ENCODE measurements around the gene POLR2F.

The POLR2F gene

DNA sequence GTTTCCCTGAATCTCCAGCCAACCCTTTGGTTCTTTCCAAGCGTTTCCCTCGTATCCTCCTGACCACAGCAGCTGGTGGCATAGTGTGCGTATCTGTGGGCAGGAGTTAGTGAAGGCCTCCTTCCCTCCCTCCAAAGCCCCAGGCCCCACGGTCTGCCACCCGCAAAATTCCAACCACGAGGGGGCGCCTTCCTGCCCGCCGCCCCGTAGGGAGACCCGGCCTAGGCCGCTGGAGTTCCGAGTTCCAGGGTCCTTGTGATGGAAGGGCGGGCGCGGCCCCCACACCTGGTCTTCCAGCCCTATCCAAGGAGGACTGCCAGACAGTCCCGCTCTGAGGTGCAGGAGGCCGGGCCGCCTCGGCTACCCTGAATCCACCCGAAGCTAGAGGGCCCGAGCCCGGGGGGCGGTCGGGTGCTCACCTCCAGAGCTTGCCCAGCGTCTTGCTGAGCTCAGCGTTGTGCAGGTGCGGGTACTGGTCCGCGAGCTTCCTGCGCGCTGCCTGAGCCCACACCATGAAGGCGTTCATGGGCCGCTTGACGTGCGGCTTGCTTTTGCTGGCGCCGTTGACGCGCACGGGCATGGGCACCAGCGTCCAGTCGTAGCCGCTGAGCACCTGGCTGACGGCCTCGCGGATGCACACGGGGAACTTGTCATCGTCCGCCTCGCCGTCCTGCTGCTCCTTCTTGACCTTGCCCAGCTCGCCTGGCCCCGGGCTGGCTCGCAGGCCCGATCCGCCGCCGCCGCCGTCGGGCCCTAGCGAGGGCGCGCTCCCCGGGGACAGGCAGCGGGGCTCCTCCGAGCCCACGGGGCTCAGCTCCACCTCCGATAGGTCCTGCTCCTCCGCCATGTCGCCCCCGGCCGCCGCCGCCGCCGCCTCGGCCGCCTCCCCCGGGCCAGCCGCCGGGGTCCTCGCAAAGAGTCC, 29.7 kb downstream of the POLR2F start:
- no peak for DNase-seq

DNA sequence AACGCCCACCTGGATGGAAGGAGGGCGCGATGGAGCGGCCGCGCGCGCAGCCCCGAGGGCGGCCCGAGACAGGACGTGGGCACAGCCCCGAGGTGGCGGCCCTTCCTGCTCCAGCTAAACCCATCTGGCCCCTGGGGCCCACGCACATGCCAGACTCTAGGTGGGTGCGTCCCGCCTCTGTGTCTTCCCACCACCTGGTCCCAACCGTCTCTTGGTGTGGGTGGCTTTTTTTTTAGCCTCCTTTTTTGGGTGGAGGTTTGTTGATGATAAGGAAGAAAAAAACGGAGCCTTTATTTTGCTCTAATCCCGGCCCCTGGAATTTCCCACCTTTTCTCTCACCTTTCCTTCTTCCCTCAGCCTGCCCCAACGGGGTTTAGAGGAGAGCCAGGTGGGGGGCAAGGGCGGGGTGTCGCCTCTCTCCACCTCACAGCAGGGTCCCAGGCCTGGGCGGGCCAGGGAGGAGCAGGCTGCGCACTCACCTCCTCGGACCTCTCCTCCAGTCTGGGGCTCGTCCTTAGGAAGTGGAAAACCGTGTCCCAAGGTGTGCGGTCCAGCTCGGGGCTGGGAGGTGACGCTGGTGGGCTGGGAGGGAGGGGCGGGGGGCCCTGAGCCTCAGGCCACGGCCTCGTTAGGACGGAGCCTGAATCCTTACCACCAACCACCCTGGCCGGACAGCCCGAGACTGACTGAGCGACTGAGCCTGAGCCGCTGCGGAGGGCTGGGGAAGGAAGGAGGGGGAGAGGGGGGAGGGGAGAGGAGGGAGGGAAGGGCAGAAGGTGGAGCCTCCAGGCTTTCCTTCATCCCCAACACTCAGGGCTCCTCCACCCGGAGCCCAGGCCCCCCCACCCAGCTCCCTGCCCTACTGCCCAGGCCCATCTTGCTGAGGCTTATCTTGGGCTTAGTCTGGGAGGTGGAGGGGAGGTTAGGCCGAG, 30.6 kb downstream of the POLR2F start, which contains the start of gene SOX10:
Gene SOX10, minus strand, starts transcription at position 696 of the 932 bp plus-strand sequence. CDS start 771 bp downstream, outside the sequence.
- DNase-seq = no peak

DNA sequence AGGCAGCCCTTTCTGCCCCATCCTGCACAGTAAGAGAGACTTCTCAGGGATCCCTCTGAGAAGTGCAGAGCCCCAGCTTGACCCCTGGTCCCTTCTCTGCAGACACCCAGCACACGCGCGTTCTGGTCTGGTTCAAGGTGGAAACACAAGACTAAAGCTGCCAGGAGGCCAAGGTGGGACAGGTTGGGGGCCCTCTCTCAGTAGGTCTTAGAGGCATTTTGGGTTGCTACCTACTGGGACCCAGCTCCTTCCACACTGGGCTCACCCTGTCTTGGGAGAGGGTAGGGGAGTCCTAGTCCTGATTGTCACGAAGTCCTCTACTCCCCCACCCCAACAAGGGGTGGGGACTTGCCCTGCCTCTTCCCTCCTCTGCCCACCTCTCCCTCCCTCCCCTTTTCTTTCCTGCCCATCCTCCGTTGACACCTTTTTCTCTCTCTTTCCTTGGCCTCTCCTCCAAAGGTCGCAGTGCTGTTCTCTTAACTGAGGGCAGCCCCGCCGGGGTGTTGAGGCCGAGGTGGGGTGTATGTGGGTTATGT, 31.6 kb downstream of the POLR2F start:
- DNase-seq = no peak

DNA sequence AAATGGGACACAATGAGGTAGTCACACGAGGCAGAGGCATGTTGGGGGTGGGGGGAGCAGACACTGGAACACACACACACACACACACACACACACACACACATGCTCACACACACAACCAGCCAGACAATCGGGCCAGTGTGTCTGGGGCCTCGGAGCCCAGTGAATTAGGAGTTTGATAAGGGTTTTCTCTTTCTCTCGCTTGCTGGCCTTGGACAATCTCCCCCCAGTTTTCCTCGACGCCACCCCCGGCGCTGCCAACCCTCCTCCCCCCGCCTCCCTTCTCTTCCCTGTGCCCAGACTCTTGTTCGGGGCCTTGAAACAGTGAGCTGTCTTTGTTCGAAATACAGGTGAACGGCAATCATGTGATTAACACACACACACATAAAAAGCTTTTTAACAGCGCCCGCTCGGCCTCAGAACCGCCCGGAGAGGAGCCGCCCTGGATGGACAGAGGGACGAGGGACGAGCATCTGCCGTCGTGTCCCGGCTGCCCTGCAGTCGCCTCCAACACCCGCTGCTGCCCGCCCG, 32.3 kb downstream of the POLR2F start:
- no peak for DNase-seq

DNA sequence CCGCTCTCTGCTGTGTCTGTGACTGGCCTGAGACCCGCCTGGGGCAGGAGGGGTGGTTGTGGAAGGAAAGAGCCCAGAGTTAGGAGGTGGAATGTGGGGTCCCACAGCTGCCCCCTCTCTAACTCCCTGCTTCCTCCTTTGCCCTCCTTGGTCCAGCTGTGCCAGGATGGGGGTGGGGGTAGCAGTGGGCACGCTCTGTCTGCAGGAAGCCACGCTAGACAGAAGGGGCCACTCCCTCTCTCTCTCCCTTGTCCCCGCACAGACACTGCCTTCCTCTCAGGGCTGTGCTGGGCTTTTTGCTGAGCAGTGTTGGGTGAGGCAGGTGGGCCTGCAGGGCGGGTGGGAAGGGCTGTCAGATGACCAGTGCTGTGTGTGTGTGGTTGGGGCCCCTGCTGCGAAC, 32.9 kb downstream of the POLR2F start:
- no peak for DNase-seq

DNA sequence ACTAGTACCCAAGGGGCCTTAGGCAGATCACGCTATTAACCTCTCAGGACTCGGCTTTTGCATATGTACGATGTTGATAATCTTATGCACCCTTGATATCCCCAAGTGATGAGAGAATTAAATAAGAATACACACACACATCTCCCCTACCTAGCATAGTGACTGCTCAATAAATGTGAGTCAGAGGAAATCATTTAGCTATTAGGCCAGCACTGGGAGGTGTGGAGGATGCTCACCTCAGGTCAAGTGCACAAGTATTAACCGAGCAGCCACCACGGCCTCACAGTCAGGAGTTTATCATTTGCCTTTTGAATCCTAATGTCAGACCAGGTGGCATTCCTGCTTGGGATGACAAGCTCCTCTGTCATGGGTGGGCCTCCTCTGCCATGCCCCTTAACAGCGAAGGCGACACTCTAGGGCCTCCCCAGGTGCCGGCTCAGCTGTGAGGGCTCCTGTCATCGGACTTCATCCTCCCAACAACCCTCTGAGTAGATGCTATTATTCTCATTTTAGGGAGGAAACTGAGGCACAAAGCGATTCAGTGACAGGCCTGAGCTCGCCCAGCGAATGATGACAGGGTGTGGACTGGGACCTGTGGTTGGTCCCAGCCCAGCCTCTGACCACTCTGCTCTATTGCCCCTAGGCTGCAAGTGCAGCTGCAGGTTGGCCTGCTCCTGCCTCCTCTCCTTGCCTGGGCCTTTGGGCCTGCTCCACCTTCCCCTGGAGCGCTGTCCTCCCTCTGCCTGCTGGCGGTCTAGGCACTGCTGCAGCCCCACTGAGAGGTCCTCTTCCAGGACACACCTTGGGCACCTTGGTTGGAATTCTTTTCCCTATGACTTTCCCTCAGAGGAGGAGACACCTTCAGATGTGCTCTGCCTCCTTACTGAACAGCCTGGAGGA, 35.9 kb downstream of the POLR2F start:
- DNase-seq = no peak

DNA sequence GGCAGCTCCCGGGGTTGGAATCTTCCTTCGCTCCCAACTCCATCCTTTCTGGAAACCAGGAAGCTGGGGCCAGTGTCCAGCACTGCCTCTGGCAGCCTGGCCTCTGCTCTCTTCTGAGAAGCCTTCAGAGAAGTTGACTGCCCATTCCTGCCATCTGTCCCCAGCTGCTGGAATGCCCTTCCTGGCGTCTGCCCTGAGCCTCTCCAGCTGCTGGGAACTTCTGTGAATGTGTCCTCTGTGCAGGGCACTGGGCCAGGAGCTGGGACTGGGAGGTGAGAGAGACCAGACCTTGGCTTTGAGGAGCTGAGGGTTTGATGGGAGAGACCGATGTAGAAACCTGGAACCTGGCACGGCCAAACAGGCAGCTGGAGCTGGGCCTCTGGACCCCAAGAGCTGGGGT, 36.8 kb downstream of the POLR2F start:
- no peak for DNase-seq

DNA sequence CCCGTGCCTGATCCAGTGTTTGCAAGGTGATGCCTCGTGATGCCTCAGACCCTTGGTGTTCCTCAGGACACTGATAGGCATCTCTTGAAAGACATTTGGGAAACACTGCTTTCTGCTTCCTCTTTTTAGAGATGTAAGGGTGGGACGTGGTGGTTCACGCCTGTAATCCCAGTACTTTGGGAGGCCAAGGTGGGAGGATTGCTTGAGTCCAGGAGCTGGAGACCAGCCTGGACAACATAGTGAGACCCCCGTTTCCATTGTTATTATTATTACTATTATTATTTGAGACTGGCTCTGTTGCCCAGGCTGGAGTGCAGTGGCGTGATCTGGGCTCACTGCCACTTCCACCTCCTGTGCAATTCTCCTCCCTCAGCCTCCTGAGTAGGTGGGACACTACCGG, 37.4 kb downstream of the POLR2F start:
- DNase-seq = no peak

DNA sequence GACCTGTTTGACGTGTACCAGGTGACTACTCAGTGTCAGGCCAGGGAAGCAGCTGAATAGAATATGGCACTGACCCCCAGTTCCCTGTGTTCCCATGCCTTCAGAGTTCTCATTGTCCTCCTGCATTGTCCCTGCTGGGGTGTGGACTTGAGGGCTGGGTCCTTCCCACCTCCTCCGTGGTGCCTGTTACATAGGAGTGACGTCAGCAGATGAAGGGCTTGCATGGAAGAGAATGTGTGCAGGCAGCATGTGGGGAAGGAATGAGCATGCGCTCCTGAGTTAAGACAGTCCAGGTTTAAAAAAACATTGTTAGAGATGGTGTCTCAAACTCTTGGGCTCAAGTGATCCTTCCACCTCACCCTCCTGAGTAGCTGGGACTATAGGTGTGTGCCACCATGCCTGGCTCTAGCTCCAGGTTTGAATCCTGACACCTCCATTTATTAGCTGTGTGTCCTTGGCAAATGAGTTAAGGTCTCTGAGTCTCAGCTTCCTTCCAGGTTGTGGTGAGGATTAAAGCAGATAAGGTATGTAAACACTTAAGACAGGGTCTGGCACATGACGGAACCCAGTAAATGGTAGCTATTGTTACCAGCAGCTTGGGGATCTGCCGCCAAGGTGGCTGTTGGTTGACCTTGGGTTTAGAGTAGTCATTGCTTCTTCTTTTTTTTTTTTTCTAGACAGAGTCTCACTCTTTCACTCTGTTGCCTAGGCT, 38.4 kb downstream of the POLR2F start:
- no peak for DNase-seq

DNA sequence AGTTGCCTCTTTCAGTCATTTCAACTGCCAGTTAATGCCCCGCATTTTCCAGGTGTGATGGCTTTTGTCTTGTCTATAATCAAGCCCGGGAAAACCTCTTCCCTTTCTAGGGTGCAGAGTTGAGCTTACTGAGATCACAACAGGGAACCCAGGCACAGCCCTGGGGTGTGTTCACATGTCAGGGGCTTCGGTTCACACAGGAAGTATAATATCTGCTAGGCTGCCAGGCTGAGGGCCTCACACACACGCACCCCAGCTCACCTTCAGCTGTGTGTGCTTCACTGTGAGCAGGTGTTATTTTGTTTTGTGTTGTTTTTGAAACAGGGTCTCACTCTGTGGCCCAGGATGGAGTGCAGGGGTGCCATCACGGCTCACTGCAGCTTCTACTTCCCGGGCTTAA, 40.5 kb downstream of the POLR2F start:
- DNase-seq = no peak

DNA sequence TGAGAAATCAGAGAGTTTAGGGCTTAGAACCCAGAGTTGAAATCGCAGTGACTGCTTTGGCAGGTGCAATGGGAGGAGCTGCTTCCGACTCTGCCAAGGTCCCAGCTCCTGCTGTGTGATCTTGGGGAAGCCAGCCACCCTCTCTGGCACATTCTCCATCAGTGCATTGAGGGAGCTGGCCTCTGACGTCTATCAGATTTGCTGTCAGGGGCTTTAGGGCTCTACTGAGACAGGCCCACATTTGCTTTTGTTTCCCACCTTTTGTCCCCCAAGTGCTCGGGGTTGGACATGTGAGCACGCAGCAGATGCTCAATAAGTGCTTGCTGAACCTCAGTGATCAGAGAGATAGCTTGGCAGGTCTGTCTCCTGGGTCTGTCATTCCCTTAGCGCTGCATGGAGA, 41.5 kb downstream of the POLR2F start:
- no peak for DNase-seq

DNA sequence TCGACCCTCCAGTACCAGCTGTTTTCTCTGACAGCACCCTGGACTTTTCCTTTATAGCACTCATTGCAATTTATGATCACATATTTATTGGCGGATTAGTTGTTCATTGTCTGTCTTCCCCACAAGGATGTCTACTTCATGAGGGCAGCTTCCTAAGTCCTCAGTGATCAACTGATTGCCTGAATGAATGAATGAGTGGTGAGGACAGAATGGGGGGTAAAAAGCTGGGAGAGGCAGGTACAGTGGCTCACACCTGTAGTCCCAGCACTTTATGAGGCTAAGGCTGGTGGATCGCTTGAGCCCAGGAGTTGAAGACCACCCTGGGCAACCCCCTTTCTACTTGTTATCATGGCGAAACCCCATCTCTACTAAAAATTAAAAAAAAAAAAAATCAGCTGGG, 42.0 kb downstream of the POLR2F start:
- DNase-seq = no peak

DNA sequence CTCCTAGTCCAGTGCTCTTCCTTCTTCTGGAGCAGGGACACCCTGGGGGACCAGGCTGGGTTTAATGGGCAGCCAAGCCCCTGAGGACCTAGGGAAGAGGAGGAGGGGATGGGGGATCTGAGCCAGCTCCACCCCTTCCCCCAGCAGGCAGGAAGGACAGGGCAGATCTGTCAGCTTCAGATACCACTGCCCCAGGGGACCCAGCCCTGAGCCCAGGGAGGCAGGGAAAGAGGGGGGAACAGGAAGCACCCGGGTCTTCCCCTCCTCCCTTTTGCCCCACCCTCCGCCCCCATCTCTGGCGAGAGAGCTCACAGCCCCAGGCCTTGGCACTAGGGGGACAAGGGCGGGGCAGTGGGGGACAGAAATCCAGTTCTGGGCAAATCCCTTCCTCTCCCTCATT, 42.6 kb downstream of the POLR2F start:
- DNase-seq = no peak

DNA sequence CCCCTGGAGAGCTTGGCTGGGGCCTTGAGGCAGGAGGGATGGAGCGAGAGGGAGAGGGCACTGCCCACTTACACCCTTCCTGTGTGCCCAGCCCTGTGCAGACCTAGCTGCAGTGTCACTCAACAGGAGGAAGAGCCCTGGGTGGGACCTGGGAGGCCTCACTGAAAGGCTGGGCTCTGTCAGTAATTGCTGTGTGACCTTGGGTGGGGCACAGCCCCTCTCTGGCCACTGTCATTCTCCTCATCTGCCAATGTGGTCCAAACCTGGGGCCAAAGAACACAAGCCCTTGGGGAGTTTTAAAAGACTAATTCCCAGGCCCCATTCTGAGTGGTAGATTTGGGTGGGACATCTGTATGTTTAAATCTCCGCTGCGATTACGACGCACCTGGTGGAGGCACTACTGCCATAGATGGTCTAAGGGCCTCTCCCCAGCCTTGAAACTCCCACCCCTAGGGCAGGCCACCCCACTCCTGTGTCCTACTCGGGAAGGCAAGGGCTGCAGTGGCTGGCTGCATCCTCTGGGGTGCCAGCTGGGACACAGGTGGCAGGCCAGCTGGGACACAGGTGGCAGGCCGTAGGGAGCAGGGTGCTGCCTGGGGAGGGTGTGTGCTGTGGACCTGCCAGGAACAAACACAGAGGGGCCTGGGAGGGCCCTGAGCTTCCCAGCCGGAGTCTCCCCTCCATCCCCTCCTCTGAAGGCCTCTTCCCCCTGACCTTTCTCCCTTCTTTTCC, 43.2 kb downstream of the POLR2F start:
- no peak for DNase-seq

DNA sequence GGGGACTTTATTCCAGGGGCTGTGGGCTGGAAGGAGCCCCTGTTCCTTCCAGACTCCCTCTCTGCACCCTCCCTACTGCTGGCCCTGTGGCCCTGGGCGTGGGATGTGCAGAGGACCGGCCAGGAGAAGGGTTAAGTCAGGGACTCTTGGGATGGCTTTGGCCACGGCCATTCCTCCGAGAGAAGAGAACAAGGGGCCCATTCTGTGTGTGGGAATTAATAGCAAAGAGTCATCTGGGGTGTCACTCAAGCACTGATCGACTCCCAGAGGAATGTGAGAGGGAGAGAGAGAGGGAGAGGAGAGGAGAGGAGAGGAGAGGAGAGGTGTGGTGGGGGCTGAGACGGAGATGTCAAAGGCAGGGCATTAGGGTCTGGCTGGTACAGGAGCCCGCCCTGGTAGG, 45.0 kb downstream of the POLR2F start:
- DNase-seq = no peak

DNA sequence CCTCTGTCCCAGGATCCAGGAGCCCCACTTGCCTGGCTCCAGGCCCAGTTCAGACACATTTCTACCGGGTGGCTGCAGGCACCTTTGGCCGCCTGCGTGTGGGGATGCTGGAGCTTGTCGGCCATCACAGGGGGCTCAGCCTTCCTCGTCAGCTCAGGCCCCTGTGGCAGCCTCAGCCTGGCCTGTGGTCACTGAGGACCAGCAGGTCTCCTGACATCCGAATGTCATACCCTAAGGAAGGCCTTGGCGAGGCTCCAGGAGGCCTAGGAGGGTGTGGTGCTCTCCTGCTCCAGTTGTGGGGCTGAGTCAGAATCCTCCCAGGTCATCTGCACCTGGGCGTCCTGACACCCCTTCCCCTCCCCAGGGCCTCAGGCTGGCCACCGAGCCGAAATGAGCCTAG, 45.7 kb downstream of the POLR2F start:
- DNase-seq = no peak

DNA sequence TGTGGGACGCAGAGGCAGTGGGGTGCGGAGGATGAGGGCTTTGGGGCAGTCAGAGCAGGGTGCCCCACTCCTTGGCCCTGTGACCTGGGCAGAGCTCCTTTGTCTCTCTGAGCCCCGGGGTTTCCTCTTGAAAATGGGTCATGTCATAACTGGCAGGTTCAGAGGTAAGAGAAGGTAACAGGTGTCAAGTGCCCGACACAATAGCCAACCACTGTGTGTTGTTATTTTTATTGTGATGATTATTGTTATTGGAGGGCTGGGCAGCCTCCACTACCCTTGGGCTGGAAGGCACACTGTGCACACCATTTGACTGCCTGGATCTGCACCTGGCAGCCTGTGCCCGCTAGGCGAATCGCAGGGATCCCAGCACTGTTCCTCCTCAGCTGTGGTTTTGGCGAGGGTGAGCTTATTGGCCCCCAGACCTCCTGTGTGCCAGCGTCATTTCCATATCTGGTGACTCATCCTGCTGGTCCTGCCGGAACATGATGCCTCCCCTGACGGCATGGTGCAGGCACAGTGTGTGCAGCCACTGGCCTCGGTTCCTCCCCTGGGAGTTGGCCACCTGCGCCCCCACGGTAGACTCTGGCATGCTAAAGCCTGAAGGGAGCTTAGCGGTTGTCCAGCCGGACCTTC, 46.3 kb downstream of the POLR2F start:
- DNase-seq = no peak

DNA sequence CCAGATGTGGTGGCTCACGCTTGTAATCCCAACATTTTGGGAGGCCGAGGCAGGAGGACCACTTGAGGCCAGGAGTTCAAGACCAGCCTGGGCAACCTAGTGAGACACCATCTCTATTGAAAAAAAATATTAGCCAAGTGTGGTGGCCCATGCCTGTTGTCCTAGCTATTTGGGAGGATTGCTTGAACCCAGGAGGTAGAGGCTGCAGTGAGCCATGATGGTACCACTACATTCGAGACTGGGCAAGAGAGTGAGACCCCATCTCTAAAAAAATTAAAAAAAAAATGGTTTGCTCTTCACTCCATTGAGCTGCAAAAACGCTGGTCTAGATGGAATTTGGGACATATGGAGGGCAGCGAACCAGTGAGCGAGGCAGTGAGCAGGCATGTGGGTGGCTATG, 52.4 kb downstream of the POLR2F start:
- no peak for DNase-seq

DNA sequence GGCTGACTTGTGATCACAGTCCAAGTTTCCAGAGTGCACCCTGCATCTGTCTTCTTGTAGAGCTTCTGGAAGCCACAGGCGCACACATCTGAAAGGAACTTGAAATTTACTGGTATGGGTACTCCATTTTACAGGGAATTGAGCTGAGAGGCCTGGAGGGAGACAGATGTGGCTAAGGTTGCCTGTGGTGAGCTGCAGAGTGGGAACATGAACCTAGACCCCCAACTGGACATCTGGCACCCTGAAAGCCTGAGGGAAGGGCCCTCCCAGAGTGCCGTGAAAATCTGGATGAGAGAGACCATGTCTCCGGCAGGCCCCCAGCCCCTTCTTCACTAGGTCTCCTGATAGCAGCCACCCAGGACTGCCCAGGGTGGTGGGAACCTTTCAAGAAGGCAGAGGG, 53.4 kb downstream of the POLR2F start:
- no peak for DNase-seq

DNA sequence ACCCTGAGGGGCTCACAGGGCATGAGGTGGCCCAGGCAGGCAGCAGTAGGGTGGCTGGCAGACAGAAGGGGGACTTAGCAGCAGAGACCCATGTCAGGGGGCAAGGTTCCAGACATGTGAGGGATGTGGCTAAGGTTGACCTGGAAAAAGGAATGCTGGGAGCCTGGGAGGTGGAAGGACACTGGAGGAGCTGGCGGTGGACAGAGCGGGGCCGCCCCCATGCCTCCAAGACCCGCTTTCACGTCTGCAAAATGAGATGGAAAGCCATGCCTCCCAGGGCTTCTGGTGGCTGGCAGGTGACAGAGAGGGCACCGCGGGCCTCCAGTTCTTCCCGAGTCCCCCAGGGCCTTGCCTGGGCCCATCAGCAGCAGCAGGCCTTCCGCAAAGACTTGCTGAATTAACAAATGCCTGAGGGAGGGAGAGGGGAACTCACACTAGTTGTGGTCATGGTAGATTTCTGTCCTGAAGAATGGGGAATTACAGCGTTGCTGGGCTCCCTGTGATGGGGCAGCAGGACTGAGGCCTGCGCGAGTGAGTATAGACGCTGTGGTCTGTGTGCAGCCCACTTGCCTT, 53.9 kb downstream of the POLR2F start:
- DNase-seq = no peak
